Stimulated activated CD4-positive, alpha-beta T cell treated with anti-CD3 and anti-CD28 coated beads, TNF-alpha, amount 100 ng/mL, for 4 hours (primary cell): Measurements from ENCODE around the gene C19orf67.
"Not testable (repeated sequence)": the region's sequence is repeated elsewhere in the genome, so short reads cannot be mapped to it uniquely, and the experiment has no call there.

Experiments
- DNase-seq, 3 experiments: peaks; one replicate each; pipeline ENCODE4 v3.0.0-alpha.2; 2020; ENCODE audit warnings: low read depth in 3 of 3

Gene C19orf67

GRCh38 chr19:14056069-14056666, 29.4 kb downstream of the C19orf67 start:
- DNase-seq, result no peak

DNA sequence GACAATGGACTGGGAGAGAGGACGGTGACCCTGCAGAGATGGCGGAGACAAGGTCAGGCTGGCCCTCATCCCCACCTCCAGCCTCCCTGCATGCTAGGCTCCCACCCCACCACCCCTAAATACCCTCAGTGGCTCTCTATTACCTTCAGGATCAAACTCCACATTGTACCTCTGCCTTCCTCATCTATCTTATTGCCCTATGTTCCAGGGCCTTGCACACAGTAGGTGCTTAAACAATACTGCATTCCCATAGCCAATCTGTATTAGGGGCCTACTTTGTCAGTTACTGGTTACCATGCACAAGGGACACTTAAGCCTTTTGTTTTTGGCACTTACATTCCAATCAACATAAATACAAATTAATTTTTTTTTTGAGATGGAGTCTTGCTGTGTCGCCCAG, 30.2 kb downstream of the C19orf67 start:
- DNase-seq, result no peak

GRCh38 chr19:14054721-14055120, 30.9 kb downstream of the C19orf67 start:
- no peak for DNase-seq

GRCh38 chr19:14054099-14054498, 31.5 kb downstream of the C19orf67 start:
- no peak for DNase-seq

DNA sequence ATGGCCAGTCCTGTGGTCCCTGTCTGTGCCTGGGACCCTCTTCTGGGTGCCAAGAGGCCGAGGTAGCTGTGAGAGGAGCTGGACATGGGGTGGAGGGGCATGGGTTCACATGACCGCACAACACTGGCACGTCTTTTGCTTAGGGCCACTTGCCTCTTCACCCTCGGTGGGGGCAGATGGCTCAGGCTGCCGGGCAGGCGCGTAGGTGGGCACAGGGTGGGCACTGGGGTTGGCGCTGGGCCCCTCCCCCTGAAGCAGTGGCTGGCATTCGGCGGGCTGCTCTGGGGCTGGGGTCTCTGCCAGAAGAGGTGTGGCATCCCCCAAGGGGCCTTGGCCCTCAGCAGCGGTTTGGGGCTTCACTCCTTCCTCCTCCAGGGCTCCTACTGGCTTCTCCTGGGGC, 32.1 kb downstream of the C19orf67 start:
- DNase-seq, result no peak

GRCh38 chr19:14053032-14053431, 32.6 kb downstream of the C19orf67 start:
- no peak for DNase-seq

DNA sequence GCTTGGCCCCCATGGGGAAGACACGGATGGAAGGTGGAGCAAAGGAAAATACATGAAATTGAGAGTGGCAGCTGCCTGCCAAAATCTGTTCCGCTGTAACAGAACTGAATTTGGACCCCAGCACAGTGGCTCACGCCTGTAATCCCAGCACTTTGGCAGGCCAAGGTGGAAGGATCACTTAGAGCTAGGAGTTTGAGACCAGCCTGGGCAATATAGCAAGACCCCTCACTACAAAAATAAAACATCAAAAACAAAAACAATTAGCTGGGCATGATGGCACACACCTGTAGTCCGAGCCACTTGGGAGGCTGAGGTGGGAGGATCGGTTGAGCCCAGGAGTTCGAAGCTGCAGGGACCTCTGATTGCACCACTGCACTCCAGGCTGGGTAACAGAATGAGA, 33.1 kb downstream of the C19orf67 start:
- no peak for DNase-seq

GRCh38 chr19:14051980-14052379, 33.6 kb downstream of the C19orf67 start:
- DNase-seq, result no peak

DNA sequence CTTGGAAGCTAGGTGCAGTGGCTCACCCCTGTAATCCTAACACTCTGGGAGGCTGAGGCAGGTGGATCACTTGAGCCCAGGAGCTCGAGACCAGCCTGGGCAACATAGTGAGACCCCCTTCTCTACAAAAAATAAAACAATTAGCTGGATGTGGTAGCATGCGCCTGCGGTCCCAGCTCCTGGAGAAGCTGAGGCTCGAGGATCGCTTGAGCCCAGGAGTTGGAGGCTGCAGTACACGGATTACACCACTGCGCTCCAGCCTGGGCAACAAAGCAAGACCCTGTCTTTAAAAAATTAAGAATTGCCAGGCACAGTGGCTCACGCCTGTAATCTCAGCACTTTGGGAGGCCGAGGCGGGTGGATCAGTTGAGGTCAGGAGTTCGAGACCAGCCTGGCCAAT, 34.6 kb downstream of the C19orf67 start:
- DNase-seq, result not testable (repeated sequence)

GRCh38 chr19:14050512-14050911, 35.1 kb downstream of the C19orf67 start:
- DNase-seq, result no peak

GRCh38 chr19:14048443-14049153, 37.0 kb downstream of the C19orf67 start:
- peak; percentile 61 to 64 (median 62) for DNase-seq

GRCh38 chr19:14047866-14048265, 37.7 kb downstream of the C19orf67 start:
- not testable (repeated sequence) for DNase-seq

- DNase-seq, result not testable (repeated sequence)
Measured at GRCh38 chr19:14042659-14043608, 42.6 kb downstream of the C19orf67 start.

DNA sequence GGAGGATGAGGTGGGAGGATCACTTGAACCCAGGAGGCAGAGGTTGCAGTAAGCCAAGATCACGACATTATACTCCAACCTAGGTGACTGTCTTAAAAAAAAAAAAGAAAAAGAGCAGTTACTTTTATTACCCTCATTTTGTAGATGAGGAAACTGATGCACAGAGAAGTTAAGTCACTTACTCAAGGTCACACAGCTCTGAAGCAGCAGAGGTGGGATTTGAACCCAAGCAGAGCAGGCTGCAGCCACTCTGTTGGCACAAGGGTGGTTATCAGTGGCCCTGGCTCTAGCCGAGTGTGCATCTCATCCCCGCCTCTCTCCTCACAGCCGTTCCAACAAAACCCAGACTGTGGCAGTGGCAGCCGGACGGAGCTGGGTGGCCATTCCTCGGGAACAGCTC, 46.4 kb downstream of the C19orf67 start:
- DNase-seq, result no peak

DNA sequence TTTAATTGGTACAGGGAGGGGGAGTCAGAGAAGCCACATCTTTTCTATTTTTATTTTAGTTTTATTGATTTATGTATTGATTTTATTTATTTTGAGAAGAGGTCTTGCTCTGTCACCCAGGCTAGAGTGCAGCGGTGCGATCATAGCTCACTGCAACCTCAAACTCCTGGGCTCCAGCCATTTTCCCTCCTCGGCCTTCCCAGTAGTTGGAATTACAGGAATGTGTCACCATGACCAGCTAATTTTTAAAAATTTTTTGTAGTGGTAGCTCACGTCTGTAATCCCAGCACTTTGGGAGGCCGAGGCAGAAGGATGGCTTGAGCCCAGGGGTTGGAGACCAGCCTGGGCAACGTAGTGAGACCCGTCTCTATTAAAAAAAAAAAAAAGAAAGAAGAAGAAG, 49.9 kb downstream of the C19orf67 start:
- DNase-seq, result no peak

DNA sequence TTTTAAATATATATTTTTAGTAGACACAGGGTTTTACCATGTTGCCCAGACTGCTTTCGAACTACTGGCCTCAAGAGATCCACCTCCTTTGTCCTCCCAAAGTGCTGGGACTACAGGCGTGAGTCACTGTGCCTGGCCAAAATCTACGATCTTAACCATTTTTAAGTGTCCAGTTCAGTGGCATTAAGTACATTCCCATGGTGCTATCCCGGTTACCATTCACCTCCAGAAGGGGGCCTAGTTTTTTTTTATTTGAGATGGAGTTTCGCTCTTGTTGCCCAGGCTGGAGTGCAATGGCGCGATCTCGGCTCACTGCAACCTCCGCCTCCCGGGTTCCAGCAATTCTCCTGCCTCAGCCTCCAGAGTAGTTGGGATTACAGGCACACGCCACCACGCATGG, 50.4 kb downstream of the C19orf67 start:
- not testable (repeated sequence) for DNase-seq

GRCh38 chr19:14033946-14034345, 51.6 kb downstream of the C19orf67 start:
- no peak for DNase-seq

- peak; percentile 61 to 86 (median 70) for DNase-seq
Measured at GRCh38 chr19:14031719-14032480, 53.7 kb downstream of the C19orf67 start, which contains the start of gene IL27RA. IL27RA (plus strand) TSS chr19:14031762; CDS start chr19:14031873, 111 bp downstream.
